ENCODE measurements around the gene SEC16A.
A peak's percentile ranks its signal among the peaks of the same experiment; 100 is the strongest.

Gene SEC16A

DNA sequence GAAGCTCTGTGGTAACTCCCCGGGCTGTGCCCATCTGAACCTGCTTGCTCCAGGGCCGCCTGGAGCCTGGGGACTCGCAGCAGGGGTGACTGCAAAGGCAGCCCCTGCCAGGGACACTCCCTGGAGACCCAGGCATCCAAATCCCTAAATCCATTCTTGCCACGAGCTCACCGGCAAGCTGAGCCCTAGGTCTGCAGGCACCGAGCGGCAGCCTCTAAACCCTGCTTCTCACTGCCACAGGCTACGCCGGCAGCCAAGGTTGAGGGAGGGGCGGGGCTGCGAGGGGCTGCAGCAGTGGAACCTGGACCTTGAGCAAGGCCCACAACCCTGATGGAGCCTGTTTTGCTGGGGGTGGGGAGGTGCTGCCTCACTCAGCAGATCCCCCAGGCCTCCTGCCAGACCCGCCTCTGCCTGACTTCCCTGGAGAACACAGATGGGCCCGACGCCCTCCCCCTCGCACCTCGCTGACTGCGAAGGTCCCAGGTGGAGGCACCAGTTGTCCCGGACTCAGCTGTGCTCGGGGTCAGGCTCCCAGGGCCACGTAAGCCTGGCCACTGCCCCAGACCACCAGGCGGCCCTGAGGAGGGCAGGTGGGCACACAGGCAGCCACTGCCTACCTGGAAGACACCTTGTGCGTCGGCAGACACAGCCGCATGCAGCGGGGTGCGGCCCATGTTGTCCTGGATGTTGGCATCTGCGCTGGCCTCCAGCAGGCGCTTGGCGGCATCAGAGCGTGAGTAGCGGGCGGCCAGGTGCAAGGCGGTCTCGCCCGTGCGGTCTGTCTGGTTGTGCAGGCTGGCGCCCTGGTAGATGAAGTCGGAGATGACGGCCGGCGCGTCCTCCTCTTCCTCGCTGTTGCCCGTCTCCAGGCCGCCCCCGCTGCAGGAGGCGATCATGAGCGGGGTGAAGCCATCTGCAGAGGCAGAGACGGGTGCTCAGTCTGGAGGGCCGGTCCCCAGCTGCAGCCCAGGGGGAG lies 17.4 kb upstream of the SEC16A start:
- DNase-seq, result no peak

- DNase-seq, result no peak
Observed at GRCh38 chr9:136499071-136499934, 16.5 kb upstream of the SEC16A start.

DNA sequence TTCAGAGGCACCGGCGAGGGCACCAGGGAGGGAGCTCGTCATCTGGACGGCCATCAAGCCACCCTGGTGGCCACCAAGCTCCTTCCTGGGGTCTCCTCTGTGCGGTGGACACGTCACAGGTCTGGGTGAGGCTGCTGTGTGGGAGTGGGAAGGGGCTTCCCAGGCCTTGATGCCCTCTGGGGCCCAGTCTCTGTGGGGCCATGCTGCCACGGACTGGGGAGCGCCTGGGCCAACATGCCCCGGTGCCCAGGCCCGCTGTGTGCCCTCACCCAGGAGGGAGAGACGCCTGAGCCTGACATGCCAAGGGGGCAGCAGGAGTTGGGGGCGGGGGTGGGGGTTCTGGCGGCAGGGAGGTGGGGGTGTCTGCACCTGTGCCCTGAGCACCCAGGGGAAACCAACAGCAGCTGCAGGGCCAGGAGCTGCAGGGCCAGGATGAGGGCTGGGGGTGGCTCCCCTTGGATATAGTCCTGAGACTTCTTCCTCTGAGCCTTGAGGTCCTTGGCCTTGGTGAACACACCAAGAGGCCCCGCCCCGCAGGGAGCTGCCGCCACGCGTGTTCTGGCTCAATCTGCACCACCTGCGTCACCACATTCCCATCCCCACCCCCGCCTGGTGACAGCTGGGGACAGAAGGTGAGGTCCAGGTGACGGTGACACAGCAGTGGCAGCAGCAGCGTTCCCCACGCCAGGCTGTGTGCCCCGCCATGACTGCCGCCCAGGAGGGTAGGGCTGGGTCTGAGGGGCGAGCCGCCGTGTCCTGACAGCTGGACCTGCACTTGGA lies 15.3 kb upstream of the SEC16A start:
- no peak for DNase-seq

- no peak for DNase-seq
Observed at GRCh38 chr9:136496801-136497620, 14.2 kb upstream of the SEC16A start.

GRCh38 chr9:136496181-136496580 lies 13.3 kb upstream of the SEC16A start:
- DNase-seq, result no peak

DNA sequence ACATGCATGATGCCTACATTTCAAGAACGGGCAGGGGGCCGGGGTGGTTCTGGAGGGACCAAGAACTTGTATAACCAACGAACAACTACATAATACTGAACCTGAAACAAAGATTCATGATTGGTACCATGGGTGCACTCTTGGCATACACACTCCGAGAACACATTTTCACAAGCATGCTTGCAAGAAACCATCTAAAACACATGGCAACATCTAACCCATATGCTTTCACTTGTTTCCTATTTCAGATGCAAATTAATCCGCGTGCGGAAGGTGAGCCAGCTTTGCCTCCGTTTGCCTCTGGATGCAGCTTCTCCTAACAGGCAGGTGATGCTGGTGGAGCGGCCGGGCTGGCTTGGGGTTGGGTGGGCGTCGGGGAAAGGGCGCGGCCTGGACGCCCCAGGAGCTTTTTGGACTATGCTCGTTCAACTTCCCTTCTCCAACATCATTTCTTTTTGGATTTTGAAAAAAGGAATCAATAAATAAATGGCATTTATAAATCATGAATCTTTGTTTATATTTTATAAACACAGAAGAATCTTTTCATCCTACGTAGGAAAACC lies 12.5 kb upstream of the SEC16A start:
- DNase-seq, result no peak

GRCh38 chr9:136494531-136495215 lies 11.8 kb upstream of the SEC16A start:
- DNase-seq, result no peak

GRCh38 chr9:136494012-136494411 lies 11.2 kb upstream of the SEC16A start:
- DNase-seq, result no peak

DNA sequence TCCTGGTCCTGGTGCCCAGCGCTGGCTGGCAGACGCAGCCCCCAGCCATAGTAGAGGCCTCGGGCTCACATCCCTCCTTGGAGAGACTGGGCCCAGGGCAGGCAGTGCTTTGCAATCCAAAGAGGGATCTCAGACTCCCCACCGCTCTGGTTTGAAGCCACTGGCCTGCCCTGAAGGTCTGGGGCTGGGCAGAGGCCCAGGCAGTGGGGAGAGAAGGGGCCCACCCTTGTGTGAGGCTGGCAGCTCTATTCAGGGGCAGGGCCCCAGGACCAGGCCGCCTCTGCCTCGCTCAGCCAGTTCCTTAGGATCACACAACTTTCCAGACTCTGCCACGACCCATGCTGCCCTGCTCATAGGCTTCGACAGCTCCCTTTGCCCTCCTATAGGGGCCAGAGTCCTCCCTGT lies 10.7 kb upstream of the SEC16A start:
- no peak for DNase-seq

DNA sequence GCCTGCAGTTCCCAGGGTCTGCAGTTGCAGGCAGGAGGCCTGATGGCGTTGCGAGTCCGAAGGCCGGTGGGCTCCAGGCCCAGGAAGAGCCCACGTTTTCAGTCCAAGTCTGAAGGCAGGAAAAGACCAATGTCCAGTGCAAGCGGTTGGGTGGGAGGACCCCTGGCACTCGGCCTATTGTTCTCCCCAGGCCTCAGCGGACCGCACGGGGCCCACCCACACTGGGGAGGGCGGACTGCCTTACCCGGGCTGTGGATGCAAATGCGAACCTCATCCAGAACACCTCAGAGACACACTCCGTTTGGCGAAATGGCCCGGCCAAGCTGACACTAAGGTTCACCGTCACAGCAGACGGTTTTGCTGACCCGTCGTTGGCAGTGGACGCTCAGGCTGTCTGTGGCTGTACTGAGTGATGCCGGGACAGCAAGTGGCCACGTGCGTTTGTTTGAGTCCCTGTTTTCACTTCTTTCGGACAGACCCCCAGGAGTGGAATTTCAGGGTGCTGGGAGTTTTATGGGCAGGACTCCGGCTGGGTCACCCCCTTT lies 10.2 kb upstream of the SEC16A start:
- no peak for DNase-seq

- DNase-seq, result no peak
Observed at GRCh38 chr9:136489731-136490130, 6.9 kb upstream of the SEC16A start.

GRCh38 chr9:136488247-136489214 lies 5.7 kb upstream of the SEC16A start:
- peak; percentile 68 for DNase-seq

GRCh38 chr9:136487672-136488071 lies 4.8 kb upstream of the SEC16A start:
- no peak for DNase-seq

DNA sequence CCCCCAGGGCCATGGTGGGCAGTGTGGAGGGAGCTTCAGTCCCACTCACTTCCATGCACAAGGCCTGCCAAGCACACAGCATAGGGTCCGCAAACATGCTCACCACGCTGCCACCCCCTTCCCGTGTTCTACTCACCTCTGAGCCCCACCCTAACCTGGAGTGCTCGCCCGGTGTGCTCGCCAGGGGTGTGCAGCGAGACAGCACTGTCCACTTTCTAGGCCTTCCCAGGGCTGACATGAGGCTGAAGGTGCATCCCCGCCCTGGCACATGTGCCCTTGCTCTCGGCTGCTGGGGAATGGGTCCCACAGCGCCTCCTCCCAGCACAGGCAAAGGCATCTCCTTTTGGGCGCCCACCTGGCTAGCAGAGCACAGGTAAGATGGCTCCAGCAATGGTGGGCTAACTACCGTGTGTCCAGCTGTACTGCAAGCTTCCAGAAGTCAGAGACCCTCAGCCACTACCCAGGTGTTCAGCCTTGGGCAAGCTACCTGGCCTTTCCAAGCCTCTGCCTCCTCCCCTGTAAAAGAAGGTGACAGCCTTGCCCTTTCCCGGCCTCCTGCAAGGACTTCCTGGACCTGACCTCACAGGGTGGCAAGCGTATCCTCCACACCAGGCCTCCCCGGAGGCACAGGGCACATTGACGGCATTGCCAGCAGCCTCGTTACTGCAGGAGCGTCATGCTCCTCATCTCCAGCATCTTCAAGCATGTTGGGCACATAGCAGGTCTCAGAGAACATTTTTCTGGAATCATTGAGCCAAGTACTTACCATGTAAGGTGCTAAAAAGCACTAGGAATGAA lies 4.2 kb upstream of the SEC16A start:
- DNase-seq, result no peak

- DNase-seq, result no peak
Observed at GRCh38 chr9:136486131-136486530, 3.3 kb upstream of the SEC16A start.

DNA sequence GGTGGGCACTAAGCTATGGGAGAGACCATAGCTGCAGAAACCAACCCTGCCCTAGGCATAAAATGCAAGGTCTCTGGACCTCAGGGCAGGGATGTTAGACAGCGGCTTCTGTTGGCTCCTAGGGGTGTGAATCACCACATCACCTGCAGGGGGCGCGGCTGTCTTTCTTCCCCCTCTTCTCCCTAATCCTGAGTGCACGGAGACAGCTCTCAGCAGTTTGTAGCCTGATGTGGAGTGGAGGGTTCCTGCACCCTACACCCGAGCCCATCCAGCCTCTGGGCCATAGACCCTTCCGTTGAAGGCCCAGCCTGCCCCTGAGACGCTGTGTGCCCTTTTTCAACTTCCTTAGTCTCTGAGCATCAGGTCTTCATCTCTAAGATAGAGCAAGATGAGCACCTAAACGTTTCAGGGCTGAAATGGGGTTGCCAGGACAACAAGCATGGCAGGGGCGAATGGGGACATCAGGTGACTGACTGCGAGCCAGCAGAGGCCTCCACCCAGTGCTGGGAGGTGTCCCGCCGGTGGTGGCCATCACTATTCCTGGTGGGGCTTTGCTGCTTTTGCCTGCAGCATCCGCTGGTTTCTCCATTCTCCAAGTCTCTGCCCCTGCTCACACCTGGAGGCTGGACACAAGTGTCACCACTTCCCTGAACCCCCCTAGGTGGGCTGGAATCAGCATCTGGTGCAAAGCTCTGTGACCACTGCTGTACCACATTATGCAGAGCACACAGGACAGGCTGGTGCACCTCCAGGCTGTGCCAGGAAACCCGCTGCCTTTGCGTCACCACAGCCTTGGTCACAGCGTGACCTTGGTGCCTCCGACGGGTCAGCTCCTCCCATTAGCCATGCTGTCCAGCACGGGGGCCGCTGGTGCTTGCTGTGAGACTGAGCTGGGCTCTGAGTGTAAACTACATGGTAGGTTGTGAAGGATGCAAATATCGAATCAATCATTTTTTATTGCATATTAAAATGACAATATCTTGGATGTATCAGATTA lies 2.5 kb upstream of the SEC16A start:
- peak; percentile 83 for DNase-seq
